Urinary bladder (tissue), 4 donors: ENCODE measurements around the gene ART4. TPM values are rescaled to one million over a fixed set of nuclear protein-coding genes. Genes with fewer than 3 reads are reported as not detected.
A peak's percentile ranks its signal among the peaks of the same experiment; 100 is the strongest.

Experiments used
- DNase-seq: peaks from one replicate; pipeline ENCODE4 v3.0.0-alpha.2; 2015; ENCODE audit errors: extremely low spot score
- H3K27ac ChIP-seq: one replicate; pipeline ENCODE4 v1.5.1; 2013; ENCODE audit warnings: low read depth, mild to moderate bottlenecking, moderate library complexity
- H3K36me3 ChIP-seq: one replicate; pipeline ENCODE4 v1.6.1; 2013; ENCODE audit warnings: mild to moderate bottlenecking, moderate library complexity; ENCODE audit not compliant: insufficient read depth
- H3K4me1 ChIP-seq: one replicate; pipeline ENCODE4 v1.6.1; 2013; ENCODE audit warnings: mild to moderate bottlenecking, moderate library complexity; ENCODE audit not compliant: insufficient read depth
- H3K4me3 ChIP-seq: one replicate; pipeline ENCODE4 v1.5.1; 2013; ENCODE audit warnings: low read depth, low read length
- WGBS: extraction: QIAGEN DNeasy Blood & Tissue Kit; methylation state at CpG from one replicate; pipeline ENCODE4 v1.1.7; 2013; 5-methylcytosine and 5-hydroxymethylcytosine counted together
- polyA plus RNA-seq: library from polyadenylated mRNA; stranded (reverse); fragments of 200-250 nt; gene quantifications from one replicate; pipeline ENCODE4 v1.2.3, GENCODE V29; 2013
- total RNA-seq: library from RNA; depleted of rRNA; stranded (reverse); fragments of >200 nt; gene quantifications from one replicate; pipeline ENCODE4 v1.2.3, GENCODE V29; 2014
- donor health status: healthy with polysubstance abuse.
- donor health status: healthy.

ART4 gene
- total and polyA plus RNA-seq, 2 donors: 0.60 to 4.8 TPM

- Histone ChIP-seq H3K36me3 (no peaks in the 10 kb centered on the region), H3K4me3 (no peak overlapping the region), H3K4me1 (no peaks in the 10 kb centered on the region), H3K27ac (no peak overlapping the region)
- DNase-seq: no peak
- WGBS: 70% methylated on average over 1 of the region's 1 CpG
Measured at GRCh38 chr12:14873440-14874185, 30.3 kb upstream of the ART4 start.

- H3K36me3 ChIP-seq: no peaks in the 10 kb centered on the region
- no peak for DNase-seq
- 78% methylated on average over 1 of the region's 1 CpG for WGBS
- no peaks in the 10 kb centered on the region for H3K4me1 ChIP-seq
- no peak overlapping the region for H3K27ac ChIP-seq
- H3K4me3 ChIP-seq: no peak overlapping the region
Measured at GRCh38 chr12:14871886-14872285, 28.6 kb upstream of the ART4 start.

GRCh38 chr12:14871247-14871646, 27.9 kb upstream of the ART4 start:
- no peak overlapping the region for H3K27ac ChIP-seq
- no peaks in the 10 kb centered on the region for H3K36me3 ChIP-seq
- H3K4me1 ChIP-seq: no peaks in the 10 kb centered on the region
- no peak overlapping the region for H3K4me3 ChIP-seq
- WGBS: 96% methylated on average over 1 of the region's 1 CpG
- DNase-seq: no peak

- H3K4me1 ChIP-seq: no peaks in the 10 kb centered on the region
- WGBS: 93% methylated on average over 3 of the region's 3 CpGs
- no peak for DNase-seq
- H3K36me3 ChIP-seq: no peaks in the 10 kb centered on the region
- H3K4me3 ChIP-seq: no peak overlapping the region
- H3K27ac ChIP-seq: no peak overlapping the region
Measured at GRCh38 chr12:14868916-14869506, 25.7 kb upstream of the ART4 start.

GRCh38 chr12:14860490-14860889, 17.2 kb upstream of the ART4 start:
- no peak overlapping the region for H3K27ac ChIP-seq
- no peaks in the 10 kb centered on the region for H3K36me3 ChIP-seq
- no peak overlapping the region for H3K4me3 ChIP-seq
- DNase-seq: no peak
- H3K4me1 ChIP-seq: no peaks in the 10 kb centered on the region

- H3K36me3 ChIP-seq: no peaks in the 10 kb centered on the region
- H3K27ac ChIP-seq: no peak overlapping the region
- WGBS: 96% methylated on average over 1 of the region's 1 CpG
- H3K4me1 ChIP-seq: peaks cover 1% of the 10 kb centered on the region
- no peak overlapping the region for H3K4me3 ChIP-seq
- DNase-seq: no peak
Measured at GRCh38 chr12:14858513-14858912, 15.2 kb upstream of the ART4 start.

GRCh38 chr12:14854586-14855183, 11.4 kb upstream of the ART4 start:
- H3K4me1 ChIP-seq: peaks cover 1% of the 10 kb centered on the region
- no peak overlapping the region for H3K4me3 ChIP-seq
- 38% methylated on average over 6 of the region's 6 CpGs for WGBS
- no peaks in the 10 kb centered on the region for H3K36me3 ChIP-seq
- H3K27ac ChIP-seq: no peak overlapping the region
- DNase-seq: no peak

- no peak overlapping the region for H3K27ac ChIP-seq
- DNase-seq: no peak
- WGBS: 43% methylated on average over 3 of the region's 3 CpGs
- no peaks in the 10 kb centered on the region for H3K36me3 ChIP-seq
- no peak overlapping the region for H3K4me3 ChIP-seq
- peaks cover 1% of the 10 kb centered on the region for H3K4me1 ChIP-seq
Measured at GRCh38 chr12:14853961-14854360, 10.6 kb upstream of the ART4 start.

- Histone ChIP-seq H3K27ac (no peak overlapping the region), H3K36me3 (no peaks in the 10 kb centered on the region), H3K4me1 (peaks cover 1% of the 10 kb centered on the region), H3K4me3 (no peak overlapping the region)
- DNase-seq: no peak
Measured at GRCh38 chr12:14852880-14853279, 9.6 kb upstream of the ART4 start.

GRCh38 chr12:14850929-14851663, 7.8 kb upstream of the ART4 start:
- WGBS: 96% methylated on average over 1 of the region's 1 CpG
- peaks cover 1% of the 10 kb centered on the region for H3K4me1 ChIP-seq
- H3K4me3 ChIP-seq: no peak overlapping the region
- DNase-seq: no peak
- H3K27ac ChIP-seq: no peak overlapping the region
- no peaks in the 10 kb centered on the region for H3K36me3 ChIP-seq

- DNase-seq: peak; percentile 74
- Histone ChIP-seq H3K4me3 (no peak overlapping the region), H3K36me3 (no peaks in the 10 kb centered on the region), H3K4me1 (peaks cover 1% of the 10 kb centered on the region), H3K27ac (no peak overlapping the region)
- 31% methylated on average over 2 of the region's 2 CpGs for WGBS
Measured at GRCh38 chr12:14849661-14850060, 6.3 kb upstream of the ART4 start.

GRCh38 chr12:14846876-14847580, 3.7 kb upstream of the ART4 start:
- no peaks in the 10 kb centered on the region for H3K4me1 ChIP-seq

GRCh38 chr12:14846042-14846587, 2.8 kb upstream of the ART4 start:
- no peak overlapping the region for H3K27ac ChIP-seq
- WGBS: 38% methylated on average over 3 of the region's 3 CpGs
- DNase-seq: no peak
- H3K36me3 ChIP-seq: no peaks in the 10 kb centered on the region
- no peak overlapping the region for H3K4me3 ChIP-seq
- H3K4me1 ChIP-seq: no peaks in the 10 kb centered on the region

More at GRCh38 chr12:14846876-14847580, 3.7 kb upstream of the ART4 start:
- 75% methylated on average over 4 of the region's 4 CpGs for WGBS
- no peak for DNase-seq
- Histone ChIP-seq H3K36me3 (no peaks in the 10 kb centered on the region), H3K27ac (no peak overlapping the region), H3K4me3 (no peak overlapping the region)
